Prostate gland (tissue), 2 donors: Measurements from ENCODE around the gene NRXN2.

Experiments
- CTCF ChIP-seq, 4 experiments: fragments of 200-600 bp in 2 of 4; fragments of 450-650 bp in 2 of 4; sonication (generic) in 2 of 4; IDR thresholded peaks; 1 replicate in 3 of 4; 2 replicates in 1 of 4; pipeline ENCODE4 v1.5.1; 2016 to 2019; ENCODE audit warnings: antibody characterized with exemption in 4 of 4, mild to moderate bottlenecking in 2 of 4, moderate library complexity in 2 of 4
- POLR2A ChIP-seq: fragments of 450-650 bp; IDR thresholded peaks from one replicate; pipeline ENCODE4 v1.6.1; 2016; ENCODE audit warnings: antibody characterized with exemption, mild to moderate bottlenecking

- TF ChIP-seq CTCF (IDR thresholded peaks at IDR 0.05) (no peak), POLR2A (no peak)
Measured at GRCh38 chr11:64570341-64570740, 152.7 kb downstream of the NRXN2 start.
